Endodermal cell (in vitro differentiated cells): ENCODE measurements around the gene ASIC4. TPM values are rescaled to one million over a fixed set of nuclear protein-coding genes. Genes with fewer than 3 reads are reported as not detected.

ENCODE experiments used
- DNase-seq: peaks from one replicate; pipeline ENCODE4 v3.0.0-alpha.2; 2017
- H3K27ac ChIP-seq: 2 replicates; pipeline ENCODE4 v1.5.1; 2013; ENCODE audit warnings: mild to moderate bottlenecking, low read depth, low read length, moderate library complexity
- H3K27me3 ChIP-seq: 2 replicates; pipeline ENCODE4 v1.6.1; 2013; ENCODE audit warnings: mild to moderate bottlenecking, low read length, moderate library complexity; ENCODE audit not compliant: insufficient read depth, control insufficient read depth, poor library complexity, severe bottlenecking
- H3K36me3 ChIP-seq: 2 replicates; pipeline ENCODE4 v1.7.0; 2013; ENCODE audit warnings: mild to moderate bottlenecking, low read length, moderate library complexity; ENCODE audit not compliant: control insufficient read depth, insufficient read depth
- H3K4me1 ChIP-seq: one replicate; pipeline ENCODE4 v1.7.0; 2013; ENCODE audit warnings: low read length; ENCODE audit not compliant: control insufficient read depth, insufficient read depth
- H3K4me3 ChIP-seq: 2 replicates; pipeline ENCODE4 v1.5.1; 2013; ENCODE audit warnings: mild to moderate bottlenecking, low read length, moderate library complexity
- H3K9ac ChIP-seq: 2 replicates; pipeline ENCODE4 v1.6.1; 2013; ENCODE audit warnings: mild to moderate bottlenecking, low read length, moderate library complexity; ENCODE audit not compliant: poor library complexity, severe bottlenecking; ENCODE audit errors: extremely low read depth
- H3K9me3 ChIP-seq: 2 replicates; pipeline ENCODE4 v1.6.1; 2013; ENCODE audit warnings: mild to moderate bottlenecking, low read length, moderate library complexity; ENCODE audit not compliant: control insufficient read depth
- H3K27ac Mint-ChIP-seq: 2 replicates; pipeline ENCODE4 v1.8.0; 2020; ENCODE audit warnings: mixed read lengths
- H3K27me3 Mint-ChIP-seq: 2 replicates; pipeline ENCODE4 v1.8.0; 2021; ENCODE audit warnings: mild to moderate bottlenecking, mixed read lengths; ENCODE audit not compliant: insufficient read depth
- H3K36me3 Mint-ChIP-seq: 2 replicates; pipeline ENCODE4 v1.8.0; 2020; ENCODE audit warnings: low read depth, mixed read lengths
- H3K4me1 Mint-ChIP-seq: 2 replicates; pipeline ENCODE4 v1.8.0; 2020; ENCODE audit warnings: mixed read lengths
- H3K4me3 Mint-ChIP-seq: 2 replicates; pipeline ENCODE4 v1.8.0; 2020; ENCODE audit warnings: mild to moderate bottlenecking, moderate library complexity, mixed read lengths
- H3K9me3 Mint-ChIP-seq: 2 replicates; pipeline ENCODE4 v1.8.0; 2020; ENCODE audit warnings: mild to moderate bottlenecking, mixed read lengths
- CTCF ChIP-seq: fragments of 200-600 bp; sonication (generic); conservative IDR thresholded peaks from 2 replicates; pipeline ENCODE4 v1.5.0; 2021; ENCODE audit warnings: antibody characterized with exemption, mild to moderate bottlenecking
- WGBS, 2 experiments: methylation state at CpG; one replicate each; pipeline versions ENCODE4 v1.1.5 to v1.1.7; 2013; ENCODE audit warnings: missing lambda C conversion rate in 2 of 2, mixed read lengths in 1 of 2; ENCODE audit not compliant: insufficient coverage in 1 of 2, insufficient read length in 1 of 2; 5-methylcytosine and 5-hydroxymethylcytosine counted together
- long read RNA-seq, 4 experiments: library from polyadenylated mRNA in 2 of 4; library from RNA in 1 of 4; library from capped mRNA in 1 of 4; stranded (forward) in 3 of 4; unstranded in 1 of 4; transcript quantifications; one replicate each; pipeline ENCODE4 v2.0.0, GENCODE V29; 2020 to 2021; ENCODE audit warnings: inconsistent platforms in 1 of 4
- polyA plus RNA-seq, 2 experiments: library from polyadenylated mRNA; stranded (reverse); fragments of 50-300 nt; gene quantifications; one replicate each; pipeline ENCODE4 v1.2.3, GENCODE V29; 2013
- total RNA-seq, 2 donors: library from RNA; stranded (reverse); fragmentation: NEBNext Ultra II Directional in 1 of 2; extraction: Animal tissue kit (Norgen Biotek cat#: 25700) in 1 of 2; gene quantifications; 2 replicates in 1 of 2; 3 replicates in 1 of 2; pipeline ENCODE4 v1.2.1, GENCODE V29; 2021

ASIC4 gene
- under 1 TPM; 0.29 to 1.00 TPM for total RNA-seq
- 2.0 TPM for polyA plus RNA-seq (2013, experiment 1 of 2)
- polyA plus RNA-seq (2013, experiment 2 of 2) = 1.4 TPM
- long read RNA-seq, experiment 1 = 0 reads
- long read RNA-seq, experiment 2 = 0 reads
- long read RNA-seq, experiment 3 = 0 reads
- long read RNA-seq, experiment 4 = 0 reads

GRCh38 chr2:219514196-219514761 lies at the start of gene ASIC4:
Gene ASIC4, plus strand, starts transcription at chr2:219514482. Its CDS starts 243 bp downstream, at chr2:219514725.
- 27 to 36% methylated on average over 15 to 31 of the region's 31 CpGs for WGBS, 2 experiments
- peaks cover 8% of the 10 kb centered on the region for H3K4me1 ChIP-seq

GRCh38 chr2:219465659-219466561 lies 48.4 kb upstream of the ASIC4 start:
- Mint-ChIP-seq H3K4me1 (peaks cover 5% of the 10 kb centered on the region), H3K36me3 (peaks cover 4% of the 10 kb centered on the region), H3K4me3 (no peak overlapping the region), H3K27me3 (no peaks in the 10 kb centered on the region), H3K27ac (no peak overlapping the region), H3K9me3 (no peaks in the 10 kb centered on the region)
- H3K27me3 ChIP-seq = no peaks in the 10 kb centered on the region
- H3K9me3 ChIP-seq = no peaks in the 10 kb centered on the region
- H3K4me3 ChIP-seq = no peak overlapping the region
- TF ChIP-seq CTCF = no peak
- WGBS, 2 experiments = 90 to 92% methylated on average over 35 to 47 of the region's 47 CpGs
- H3K9ac ChIP-seq = no peak overlapping the region
- no peaks in the 10 kb centered on the region for H3K36me3 ChIP-seq
- no peaks in the 10 kb centered on the region for H3K4me1 ChIP-seq
- no peak overlapping the region for H3K27ac ChIP-seq
- no peak for DNase-seq

More at GRCh38 chr2:219514196-219514761, at the start of gene ASIC4:
- Mint-ChIP-seq H3K4me1 (peaks cover 29% of the 10 kb centered on the region), H3K9me3 (peaks cover 3% of the 10 kb centered on the region), H3K27me3 (peaks cover 88% of the 10 kb centered on the region), H3K4me3 (peak within 1 kb of the TSS; percentile 41), H3K36me3 (no peaks in the 10 kb centered on the region), H3K27ac (no peak within 1 kb of the TSS)
- Histone ChIP-seq H3K9ac (no peak within 1 kb of the TSS), H3K27ac (no peak within 1 kb of the TSS), H3K4me3 (peak within 1 kb of the TSS; percentile 15), H3K36me3 (no peaks in the 10 kb centered on the region), H3K9me3 (no peaks in the 10 kb centered on the region), H3K27me3 (peaks cover 58% of the 10 kb centered on the region)
- no peak for TF ChIP-seq CTCF
- peak; percentile 77 for DNase-seq

GRCh38 chr2:219466816-219467735 lies 47.2 kb upstream of the ASIC4 start:
- no peaks in the 10 kb centered on the region for H3K4me1 ChIP-seq
- no peaks in the 10 kb centered on the region for H3K9me3 Mint-ChIP-seq
- no peak overlapping the region for H3K4me3 Mint-ChIP-seq
- no peaks in the 10 kb centered on the region for H3K4me1 Mint-ChIP-seq
- 89 to 90% methylated on average over 19 to 28 of the region's 28 CpGs for WGBS, 2 experiments
- H3K36me3 ChIP-seq = no peaks in the 10 kb centered on the region
- no peak overlapping the region for H3K9ac ChIP-seq
- no peaks in the 10 kb centered on the region for H3K27me3 Mint-ChIP-seq
- TF ChIP-seq CTCF = no peak
- peaks cover 4% of the 10 kb centered on the region for H3K36me3 Mint-ChIP-seq
- no peaks in the 10 kb centered on the region for H3K9me3 ChIP-seq
- H3K27me3 ChIP-seq = no peaks in the 10 kb centered on the region
- H3K4me3 ChIP-seq = no peak overlapping the region
- no peak overlapping the region for H3K27ac ChIP-seq
- H3K27ac Mint-ChIP-seq = no peak overlapping the region
- DNase-seq = no peak
